NCI-H2081 (cell line): ENCODE data around the gene DTHD1.
A peak's percentile ranks its signal among the peaks of the same experiment; 100 is the strongest.

Experiments
- DNase-seq, 2 experiments: peaks; one replicate each; lab custom pipeline; 2025; lab: John Stamatoyannopoulos, UW

The DTHD1 gene

DNA sequence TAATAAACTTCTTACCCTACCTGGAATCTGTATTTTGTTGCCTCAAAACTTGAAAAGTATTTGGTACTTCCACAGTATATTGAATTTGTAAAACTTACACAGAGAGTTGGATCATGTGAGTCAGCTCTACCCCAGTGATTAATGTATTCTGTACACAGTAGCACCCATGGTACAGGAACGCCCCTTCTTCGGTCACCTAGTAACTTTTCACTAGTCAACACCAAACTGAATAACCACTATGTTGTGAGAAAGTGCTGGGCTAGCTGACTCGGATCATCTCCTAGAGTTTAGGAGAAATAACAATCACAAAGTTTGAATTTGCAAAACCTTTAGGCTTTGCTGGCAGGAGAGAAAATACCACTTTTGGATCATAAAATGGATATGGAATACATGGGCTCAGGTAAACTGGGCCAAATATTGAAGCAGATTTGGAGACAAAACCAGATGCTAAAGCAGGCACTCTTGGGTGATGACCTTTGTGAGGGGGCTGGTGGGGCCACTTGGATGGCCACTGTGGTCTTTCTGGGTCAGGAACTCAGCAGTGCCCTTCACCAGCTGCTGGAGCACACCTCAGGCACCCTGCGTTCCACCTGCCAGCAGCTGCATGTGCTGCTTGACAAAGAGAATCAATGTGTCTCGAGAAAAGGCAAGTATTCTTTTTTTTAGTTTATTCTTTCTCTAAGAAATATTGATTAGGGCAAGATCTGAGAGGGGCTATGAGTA, at the start of gene DTHD1:
Gene DTHD1, plus strand, starts transcription at position 233 of the 723 bp plus-strand sequence. Its CDS starts 143 bp downstream, at position 376.
- DNase-seq: no peak

DNA sequence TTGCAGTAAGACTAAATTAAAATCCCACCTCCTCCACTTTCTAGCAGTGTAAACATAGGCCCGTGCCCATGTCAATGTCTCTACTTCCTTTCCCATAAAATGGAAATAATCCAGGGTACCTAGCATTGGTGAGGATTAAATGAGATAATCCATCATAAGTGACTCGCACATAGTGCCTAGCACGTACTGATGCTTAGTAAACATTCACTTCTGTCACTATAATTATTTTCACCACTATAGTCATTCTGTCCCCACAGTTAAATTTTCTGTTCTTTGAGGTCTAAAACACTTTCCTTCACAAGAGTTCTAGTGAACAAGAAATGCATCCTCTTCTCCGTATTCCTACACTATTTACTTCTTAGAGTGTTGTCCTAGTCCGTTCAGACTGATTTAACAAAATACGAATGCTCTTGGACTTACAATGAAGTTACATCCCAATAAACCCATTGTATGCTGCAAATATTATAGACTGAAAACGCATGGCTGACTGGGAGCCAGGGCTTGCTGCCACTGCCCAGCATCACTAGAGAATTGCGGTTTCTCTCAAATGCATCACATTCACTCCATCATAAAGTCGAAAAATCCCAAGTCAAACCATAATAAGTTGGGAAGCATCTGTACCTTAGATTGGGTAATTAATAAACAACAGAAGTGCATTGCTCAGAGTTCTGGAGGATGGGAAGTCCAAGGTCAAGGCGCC, 47.7 kb upstream of the DTHD1 start:
- DNase-seq: no peak

DNA sequence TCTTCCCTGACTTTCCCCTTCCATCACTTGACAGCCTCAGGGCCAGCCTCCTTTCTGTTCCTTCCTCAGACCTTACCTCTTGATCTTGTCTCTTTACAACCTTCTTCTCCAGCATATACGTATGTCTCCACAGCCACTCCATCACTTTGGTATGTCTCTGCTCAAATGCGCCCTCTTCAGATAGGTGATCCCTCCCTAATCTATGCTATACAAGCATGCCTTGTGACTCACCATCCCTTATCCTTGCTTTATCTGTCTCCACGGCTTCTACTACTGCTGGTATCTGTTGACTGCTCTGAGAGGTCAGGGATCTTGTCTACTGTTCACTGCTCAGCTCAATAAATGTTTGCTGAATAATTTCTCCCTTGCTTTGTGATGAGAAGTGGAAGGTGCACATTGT, 46.1 kb upstream of the DTHD1 start:
- no peak for DNase-seq

DNA sequence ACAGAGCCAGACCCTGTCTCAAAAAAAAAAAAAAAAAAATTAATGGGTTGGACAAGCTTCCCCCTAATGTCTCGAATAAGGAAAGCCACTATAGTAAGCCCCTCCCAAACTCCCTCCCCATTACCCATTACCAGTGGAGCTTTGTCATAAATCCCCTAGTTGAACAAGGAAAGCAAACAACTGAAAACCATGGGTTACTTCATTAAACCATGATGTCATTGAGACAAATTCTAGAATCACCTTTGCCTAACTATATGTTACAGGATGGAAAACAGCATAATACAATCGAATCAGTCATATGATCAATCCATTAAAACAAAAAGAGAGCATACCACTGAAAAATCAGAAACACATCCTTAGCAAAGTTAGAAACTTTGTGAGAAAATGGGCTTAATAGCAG, 45.3 kb upstream of the DTHD1 start:
- DNase-seq: no peak

GRCh38 chr4:36237366-36238313, 43.8 kb upstream of the DTHD1 start:
- DNase-seq: no peak

DNA sequence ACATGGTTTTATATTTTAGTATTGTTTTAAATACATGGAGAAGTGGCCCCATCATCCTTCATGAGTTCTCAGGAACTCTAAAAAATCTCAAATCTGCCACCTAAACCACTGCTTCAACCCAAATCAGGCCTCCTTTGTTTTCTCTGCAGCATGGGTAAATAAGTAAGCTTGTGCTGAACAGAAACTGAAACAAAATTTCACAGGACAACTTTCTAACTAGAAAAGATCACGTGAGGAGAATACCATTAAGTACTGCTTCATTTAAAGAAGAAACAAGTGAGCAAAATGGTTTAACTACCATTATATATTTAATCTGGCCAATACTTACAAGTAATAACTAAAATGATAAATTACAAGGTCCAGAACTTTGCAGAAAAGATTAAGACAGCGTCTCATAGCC, 39.6 kb upstream of the DTHD1 start:
- no peak for DNase-seq

DNA sequence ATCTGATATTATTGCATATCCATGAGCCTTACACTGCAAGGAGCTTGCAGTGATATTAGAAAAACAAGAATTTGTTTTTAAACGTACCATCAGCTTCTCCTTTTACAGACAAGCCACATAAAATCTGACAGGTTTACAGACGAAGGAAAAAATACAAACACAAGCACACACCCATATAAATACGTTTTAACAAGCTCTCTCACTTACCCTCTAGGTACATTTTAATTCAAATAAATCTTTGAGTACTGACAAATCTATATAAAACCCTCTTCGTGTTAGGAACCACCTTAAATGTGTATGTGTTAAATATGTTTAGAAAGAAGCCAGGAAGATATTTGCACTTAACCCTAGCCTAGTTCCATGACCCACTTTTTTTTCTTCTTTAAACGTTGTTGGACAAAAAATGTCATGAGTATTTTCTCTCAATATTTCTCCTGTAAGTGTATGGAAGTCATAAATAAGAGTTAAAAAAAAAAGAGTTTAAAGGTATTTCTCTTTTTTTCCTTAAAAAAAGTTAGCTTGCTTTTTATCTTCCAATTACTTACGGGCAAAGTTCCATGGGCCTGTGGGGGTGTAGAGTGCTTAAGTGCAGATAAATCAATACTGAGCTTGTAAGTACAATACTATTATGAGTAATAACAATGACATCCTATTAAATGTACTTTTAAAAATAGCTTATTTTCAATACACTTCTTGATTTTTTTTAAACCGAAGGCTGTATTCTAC, 38.6 kb upstream of the DTHD1 start:
- DNase-seq: no peak

- peak; percentile 65 to 69 for DNase-seq
Observed at GRCh38 chr4:36243355-36244256, 37.8 kb upstream of the DTHD1 start.

DNA sequence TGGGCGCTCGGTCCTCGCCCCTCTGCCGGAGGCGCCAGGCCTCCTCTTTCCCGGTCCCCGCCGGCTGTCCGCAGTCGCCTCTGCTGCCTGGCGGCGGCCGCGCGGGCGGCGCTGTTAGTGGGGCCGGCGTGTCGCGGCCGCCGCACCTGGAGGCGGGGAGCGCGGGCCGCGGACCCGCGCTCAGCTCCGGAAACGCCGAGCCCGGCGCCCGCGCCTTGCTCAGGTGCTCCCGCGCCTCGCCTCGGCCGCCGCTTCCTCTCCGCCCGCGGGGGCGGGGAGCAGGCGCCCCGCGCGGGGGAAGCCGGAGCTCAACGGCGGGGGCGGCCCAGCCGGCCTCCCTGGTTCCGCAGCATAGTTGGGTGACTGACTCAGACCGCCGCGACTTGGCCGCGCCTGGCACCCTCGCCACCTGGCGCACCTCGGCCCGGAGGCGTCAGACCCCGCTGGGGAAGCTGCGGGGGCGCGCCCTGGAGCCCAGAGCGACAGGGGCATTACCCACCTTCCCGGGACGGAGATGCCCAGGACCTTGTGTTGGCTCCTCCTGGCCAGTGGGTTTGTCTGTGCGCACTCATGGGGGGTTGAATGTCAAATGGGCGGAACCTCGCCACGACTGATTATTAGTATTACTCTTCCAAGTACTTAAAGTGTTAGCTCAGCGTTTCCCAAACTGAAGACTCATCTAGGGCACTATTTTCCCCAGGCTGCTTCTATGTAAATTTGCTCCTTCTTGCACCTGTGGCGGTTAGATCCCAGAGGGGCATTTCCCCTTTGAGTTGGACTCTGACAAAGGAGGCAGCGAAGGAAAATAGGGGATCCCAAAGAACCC, 36.9 kb upstream of the DTHD1 start, which contains the start of gene ARAP2:
Gene ARAP2, minus strand, starts transcription at position 258 of the 826 bp plus-strand sequence. CDS start 15,028 bp downstream, outside the sequence.
- DNase-seq: peak; percentile 77 to 78

- no peak for DNase-seq
Observed at GRCh38 chr4:36249610-36250009, 31.8 kb upstream of the DTHD1 start.

DNA sequence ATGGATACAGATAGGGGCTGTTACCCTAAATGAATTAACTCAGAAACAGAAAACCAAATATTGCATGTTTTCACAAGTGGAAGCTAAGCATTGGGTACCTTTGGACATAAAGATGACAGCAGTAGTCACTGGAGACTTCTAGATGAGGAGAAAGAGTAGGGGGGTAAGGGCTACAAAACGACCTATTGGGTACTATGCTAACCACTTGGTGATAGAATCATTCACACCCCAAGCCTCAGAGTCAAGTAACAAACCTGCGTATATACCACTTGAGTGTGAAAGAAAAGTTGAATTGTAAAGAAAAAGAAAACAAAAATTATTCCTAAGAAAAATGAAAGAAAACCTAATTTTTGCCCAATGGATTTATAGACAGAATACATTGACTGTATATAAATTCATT, 29.4 kb upstream of the DTHD1 start:
- no peak for DNase-seq

- DNase-seq: no peak
Observed at GRCh38 chr4:36254371-36254770, 27.0 kb upstream of the DTHD1 start.

- no peak for DNase-seq
Observed at GRCh38 chr4:36255577-36255976, 25.8 kb upstream of the DTHD1 start.

DNA sequence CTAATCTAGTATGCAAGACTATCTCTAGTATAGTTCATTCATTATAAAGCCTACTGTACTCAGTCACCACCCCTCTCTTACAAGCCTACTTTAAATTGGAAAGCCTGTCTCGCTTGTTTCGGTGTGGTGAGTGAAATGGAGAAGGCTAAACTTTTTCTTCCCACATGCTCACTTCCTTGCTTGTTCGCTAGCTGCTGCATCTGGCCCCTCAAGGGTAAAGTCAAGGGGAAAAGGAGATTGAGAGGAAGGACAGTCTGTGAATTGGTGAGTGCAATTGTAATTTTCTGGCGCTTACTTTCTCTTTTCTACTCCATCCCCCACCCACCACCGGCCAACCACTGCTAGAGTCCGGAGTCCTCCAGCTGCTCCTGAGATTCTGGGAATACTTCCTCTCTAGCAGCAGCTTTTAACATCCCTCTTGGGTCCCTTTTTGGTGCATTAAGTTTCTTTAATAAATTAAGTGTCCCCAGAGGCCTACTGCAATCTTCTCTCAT, 25.0 kb upstream of the DTHD1 start:
- no peak for DNase-seq

DNA sequence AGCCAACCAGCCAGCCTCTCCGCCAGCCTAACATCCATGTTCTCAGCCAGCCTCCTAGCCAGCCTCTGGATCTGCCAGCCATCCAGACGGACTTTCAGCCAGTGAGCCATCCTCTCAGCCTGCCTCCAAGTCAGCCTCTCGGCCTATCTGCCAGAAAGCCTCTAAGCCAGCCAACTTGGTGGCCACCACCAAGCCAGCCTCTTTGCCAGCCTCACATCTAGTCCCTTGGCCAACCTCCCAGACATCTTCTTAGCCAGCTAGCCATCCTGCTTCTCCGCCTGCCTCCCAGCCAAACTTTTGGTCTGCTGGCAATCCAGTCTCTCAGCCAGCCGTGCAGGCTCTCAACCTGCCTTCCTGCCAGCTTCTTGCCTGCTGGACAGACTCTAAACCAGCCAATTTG, 20.7 kb upstream of the DTHD1 start:
- no peak for DNase-seq

- DNase-seq: no peak
Observed at GRCh38 chr4:36264207-36264826, 17.1 kb upstream of the DTHD1 start.

DNA sequence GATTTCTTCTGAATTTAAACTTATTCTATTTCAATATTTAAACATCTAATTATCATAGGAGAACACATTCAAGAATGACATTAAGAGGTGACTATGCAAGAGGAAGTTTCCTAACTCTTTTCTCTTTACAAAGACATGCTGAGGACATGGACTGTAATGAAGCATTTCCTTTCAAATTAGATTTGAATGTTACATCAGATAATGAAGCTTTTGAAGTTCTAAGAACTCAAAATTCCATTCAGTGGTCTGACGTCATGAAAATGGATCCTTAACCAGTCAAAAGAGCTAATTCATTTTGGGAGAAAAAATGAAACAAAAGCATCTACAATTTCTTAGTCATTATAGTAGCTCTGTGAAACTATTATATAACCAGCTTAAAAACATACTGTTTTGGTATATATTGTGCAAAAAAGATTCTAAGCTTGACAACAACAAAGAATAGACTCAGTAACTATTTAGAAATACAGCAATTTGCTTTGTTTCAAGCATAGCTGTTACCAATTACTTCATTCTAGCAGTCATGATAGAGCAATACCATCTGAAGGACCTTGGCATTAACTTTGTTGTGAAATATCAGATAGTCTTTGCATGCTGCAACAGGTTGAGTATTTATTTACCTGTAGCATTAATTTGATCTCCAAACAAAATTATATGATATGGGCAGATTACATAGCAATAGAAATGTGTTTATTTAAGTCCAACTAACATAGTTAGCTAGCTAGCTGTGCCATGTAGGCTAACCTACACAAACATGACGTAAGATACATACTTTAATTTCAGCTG, 13.7 kb upstream of the DTHD1 start:
- DNase-seq: no peak

DNA sequence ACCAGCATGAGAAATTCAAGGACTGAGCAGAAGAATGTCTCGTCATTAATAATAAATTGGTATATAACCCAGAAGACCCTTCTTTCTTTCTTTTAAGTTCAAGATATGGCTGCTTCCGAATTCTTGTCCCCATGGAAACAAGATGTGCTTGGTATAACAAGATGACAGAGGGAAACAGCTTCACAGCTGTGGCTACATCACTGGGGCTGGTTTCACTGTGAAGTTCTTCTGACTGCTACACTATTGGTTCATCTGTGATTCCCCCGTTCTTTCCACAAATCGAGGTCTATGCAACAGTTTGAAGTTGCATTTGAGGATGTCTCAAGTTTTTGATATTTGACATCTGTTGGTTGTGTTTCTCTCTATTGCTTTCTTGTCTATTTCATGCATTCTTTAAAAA, 12.3 kb upstream of the DTHD1 start:
- DNase-seq: no peak
